NCI-H146 (cell line): ENCODE results near the gene GFRA4.

ENCODE experiments used
- DNase-seq: peaks from one replicate; lab custom pipeline; 2025; lab: John Stamatoyannopoulos, UW

GFRA4 gene

DNA sequence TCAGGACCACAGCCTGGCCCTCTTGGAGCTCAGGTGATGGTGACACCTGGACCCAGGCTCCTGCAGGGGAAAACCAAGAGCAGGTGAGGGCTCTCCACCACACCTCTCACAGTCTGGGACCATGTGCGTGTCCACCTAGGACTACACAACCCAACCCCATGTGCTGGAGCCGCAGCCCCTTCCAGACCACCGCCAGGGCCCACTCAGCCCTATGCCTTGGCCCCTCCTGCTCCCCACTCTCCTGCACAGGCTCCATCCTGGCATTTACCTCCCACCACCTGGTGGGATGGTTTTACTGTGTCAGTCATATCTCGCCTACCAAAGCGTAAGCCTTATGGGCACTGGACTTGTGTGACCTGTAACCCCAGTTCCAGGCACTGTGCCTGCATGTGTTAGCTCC lies 31.7 kb upstream of the GFRA4 start:
- no peak for DNase-seq

DNA sequence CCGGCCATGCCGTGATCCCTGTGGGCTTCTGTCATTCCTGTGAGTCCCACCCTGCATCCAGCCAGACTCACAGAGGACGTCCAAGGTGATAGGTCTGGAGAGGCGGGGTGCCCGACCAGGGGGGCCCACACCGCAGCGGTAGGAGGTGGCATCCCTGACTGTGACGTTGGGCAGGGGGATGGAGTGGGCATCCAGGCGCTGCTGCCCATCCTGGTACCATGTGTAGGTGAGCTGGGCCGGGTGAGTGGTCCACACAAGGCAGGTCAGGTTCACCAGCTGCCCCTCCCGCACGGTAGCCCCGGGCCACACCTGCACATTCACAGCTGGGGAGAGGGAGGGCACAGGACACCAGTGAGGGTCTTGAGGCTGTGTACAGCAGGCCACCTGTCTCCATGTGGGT lies 30.2 kb upstream of the GFRA4 start:
- DNase-seq: no peak

DNA sequence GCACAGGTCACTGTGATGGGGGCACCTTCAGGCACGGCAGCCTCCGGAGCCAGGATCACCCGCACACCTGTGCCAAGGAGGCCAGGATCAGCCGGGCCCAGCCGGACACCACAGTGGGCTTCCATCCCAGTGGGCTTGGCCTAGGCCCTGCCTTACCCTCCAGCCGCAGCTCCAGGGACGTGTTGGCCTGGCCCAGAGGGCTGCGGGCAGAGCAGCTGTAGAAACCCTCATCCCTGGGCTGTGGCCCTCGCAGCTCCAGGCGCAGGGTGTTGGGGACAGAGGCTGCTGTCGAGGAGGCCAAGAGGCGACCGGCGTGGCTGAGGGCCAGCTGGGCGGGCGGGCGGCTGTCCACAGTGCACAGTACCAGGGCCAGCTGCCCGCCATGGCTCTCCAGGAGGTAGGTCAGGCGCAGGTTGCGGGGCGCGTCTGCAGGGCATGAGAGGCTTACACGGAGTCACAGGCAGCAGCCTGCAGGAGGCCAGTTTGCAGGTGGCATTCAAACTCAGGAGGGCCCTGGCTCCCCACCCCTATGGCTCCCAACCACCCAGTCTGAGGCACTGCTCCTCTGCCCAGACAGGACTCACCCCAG lies 29.6 kb upstream of the GFRA4 start:
- no peak for DNase-seq

DNA sequence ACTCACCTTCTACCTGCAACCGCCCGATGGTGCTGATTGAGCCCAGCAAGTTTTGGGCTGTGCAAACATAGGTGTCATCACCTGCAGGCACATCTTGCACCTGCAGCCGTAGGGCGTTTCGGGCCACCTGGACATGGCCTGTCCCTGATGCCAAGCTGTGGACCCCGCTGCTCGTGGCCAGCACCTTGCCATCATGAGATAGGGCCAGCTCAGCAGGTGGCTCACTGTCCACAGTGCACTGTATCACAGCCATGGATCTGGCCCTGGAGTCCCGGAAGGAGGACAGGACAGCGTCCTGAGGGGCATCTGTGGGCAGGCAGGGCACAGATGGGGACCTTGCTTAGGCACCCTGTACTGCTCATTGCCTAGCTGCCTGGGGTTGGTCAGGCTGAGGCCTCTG lies 28.7 kb upstream of the GFRA4 start:
- DNase-seq: peak; percentile 48

DNA sequence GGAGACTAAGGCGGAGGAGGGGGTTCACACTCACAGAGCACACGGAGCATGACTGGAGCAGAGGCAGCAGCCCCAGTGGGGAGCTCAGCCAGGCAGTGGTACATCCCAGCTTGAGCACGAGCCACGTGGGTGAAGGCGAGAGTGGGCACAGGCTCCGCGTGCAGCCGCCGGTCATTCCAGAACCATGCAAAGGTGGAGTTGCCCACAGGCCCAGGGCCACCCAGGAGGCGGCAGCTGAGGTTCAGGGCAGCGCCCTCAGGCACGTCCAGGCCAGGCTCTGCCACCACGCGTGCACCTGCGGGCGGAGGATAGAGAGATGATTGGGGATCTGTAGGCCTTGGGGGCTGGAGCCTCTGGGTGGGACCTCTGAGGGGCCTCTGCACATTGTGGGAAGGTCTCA lies 28.1 kb upstream of the GFRA4 start:
- no peak for DNase-seq

DNA sequence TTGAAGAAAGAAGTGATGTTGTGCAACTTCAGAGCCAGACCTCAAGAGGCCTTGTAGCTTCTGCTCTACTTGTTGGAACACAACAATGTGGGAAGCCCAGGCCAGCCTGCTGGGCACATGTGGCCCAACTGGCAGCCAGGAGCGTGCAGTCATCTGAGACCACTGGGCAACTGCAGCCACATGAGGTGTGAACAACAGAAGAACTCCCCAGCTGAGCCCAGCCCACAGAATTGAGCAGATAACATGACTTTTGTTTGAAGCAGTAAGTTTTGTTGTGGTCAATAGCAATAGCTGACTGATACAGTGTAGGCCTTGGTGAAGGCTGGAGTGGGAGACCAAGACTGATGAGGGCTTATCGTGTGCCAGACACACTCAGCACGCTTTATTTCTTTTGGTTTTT lies 27.2 kb upstream of the GFRA4 start:
- no peak for DNase-seq

DNA sequence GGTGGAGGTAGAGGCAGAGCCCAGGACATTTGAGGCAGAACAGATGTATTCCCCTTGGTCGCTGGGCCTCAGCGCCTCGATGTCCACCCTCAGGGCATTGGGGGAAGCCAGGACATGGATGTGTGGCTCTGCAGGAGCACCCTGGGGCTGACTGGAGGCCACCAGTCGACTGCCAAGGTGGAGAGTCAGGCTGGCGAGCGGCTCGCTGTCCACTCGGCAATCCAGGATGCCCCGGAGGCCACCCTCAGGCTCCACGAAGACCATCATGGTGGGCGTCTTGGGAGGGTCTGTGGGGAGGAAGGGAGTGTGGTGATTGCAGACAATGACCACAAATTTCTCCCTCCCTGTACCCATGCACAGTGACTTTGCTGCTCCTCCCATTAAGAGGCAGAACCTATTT lies 26.8 kb upstream of the GFRA4 start:
- DNase-seq: no peak

DNA sequence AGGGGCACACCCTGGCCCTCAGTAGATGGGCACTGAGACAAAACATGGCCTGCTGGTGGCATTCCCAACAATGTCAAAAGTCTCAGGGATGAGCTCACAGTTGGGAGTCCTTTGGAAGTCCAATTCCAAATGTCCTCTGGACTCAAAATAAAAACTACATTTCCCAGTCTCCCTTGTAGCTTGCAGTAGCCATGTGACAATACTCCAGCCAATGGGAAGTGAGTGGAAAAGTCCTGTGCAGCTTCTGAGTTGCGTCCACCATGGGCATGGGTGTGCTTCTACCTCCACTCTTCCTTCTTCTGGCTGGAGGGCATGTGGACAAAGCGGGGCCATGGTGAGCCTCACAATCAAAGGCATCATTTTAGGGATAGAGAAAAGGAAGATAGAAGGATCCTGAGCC lies 24.5 kb upstream of the GFRA4 start:
- no peak for DNase-seq

DNA sequence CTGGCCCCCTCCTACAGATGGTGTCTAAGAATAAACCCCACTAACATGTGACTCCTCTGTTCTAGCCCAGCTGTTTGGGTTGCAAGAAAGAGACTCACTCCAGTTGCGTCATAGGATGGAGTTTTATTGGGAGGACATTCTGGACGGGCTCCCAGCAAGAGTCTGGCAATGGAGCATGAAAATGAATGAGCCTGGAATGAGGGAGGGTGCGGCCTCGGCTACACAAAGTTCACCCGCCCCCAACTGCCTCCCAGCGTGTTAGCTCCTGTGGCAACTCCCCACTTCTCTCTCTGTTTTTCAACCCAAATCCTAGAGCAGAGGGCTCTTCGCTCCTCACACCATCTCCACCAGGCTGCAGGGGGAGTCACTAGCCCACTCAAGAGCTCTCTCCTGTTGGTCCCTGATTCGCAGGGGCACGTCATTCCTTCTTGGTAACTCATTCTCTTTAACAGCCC lies 23.7 kb upstream of the GFRA4 start:
- no peak for DNase-seq

DNA sequence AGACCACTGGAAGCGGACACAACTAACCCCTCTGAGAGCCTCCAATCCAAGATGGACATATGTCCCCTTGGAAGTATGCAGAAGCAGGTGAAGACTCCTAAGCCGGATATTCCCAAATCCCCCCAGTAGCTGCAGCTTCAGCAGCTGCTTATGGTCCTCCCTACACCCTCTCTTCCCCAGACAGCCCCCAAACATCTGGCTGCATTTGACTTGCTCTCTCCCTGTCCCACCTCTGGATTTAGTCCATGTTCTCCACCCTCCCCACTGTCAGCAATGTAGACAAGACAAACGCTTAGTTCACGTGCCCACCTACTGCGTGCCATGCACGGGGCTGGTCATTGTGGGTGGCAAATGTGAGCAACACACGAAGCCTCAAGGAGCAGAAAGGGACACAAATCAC lies 23.2 kb upstream of the GFRA4 start:
- DNase-seq: no peak

DNA sequence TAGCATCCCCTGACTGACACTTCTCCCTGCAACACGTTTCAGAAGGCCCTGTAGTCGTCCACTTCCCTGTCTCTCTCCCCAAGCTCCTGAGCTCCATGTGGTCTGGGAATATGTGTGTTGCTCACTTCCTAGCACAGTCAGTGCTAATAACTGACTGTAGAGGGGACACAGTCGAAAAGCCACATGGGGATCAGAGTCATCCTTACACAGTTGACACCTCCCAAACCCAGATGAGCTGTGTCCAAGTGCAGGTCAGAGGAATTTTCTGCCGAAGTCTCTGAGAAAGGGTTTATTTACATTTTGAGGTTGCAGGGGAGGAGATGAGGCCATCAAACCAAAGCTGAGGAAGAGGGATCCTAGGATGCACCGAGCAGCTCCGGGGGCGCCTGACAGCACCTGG lies 22.1 kb upstream of the GFRA4 start:
- DNase-seq: no peak

DNA sequence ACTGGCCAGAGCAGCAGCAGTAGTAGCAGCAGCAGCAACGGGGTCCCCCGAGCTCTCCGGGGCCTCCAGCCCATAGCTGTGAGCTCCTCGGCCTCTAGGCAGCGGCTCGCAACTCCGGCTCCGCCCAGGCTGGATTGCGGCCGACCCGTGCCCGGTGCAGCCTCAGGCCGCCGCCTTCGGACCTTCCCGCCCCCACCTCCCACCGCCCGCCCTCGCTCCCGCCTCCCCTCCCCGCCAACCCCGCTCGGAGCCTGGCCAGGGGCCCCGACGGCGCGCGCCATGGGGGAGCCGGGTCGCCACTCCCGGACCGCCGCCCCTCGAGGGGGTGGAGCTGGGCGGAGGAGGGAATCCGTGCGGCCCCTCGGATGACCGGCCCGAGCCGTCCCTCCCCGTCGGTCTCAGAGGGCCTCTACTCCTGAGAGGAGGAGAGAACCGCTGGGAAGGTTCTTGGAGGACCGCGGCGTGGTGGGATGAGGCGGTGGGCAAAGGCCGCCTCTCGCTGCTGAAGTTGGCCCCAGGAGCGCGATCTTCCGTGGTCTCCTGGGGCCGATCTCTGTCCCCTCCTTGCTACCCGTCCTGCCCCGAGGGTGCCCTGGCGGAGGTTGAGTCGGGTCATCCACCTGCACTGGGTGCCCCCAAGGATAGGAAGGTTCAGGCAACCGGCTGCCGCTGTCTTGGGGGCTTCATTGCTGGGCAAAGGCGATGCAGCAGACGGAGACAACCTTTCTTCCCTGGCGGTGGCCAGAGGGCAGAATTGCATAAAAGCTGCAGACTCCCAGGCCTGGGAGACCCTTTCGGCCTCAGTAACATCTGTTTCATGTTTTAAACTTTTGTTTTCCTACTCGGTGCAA lies 19.0 kb upstream of the GFRA4 start, which contains the start of gene ADAM33:
TSS of gene ADAM33 (minus strand) at position 80 of the 851 bp plus-strand sequence. CDS start at position 74, 6 bp downstream.
- peak; percentile 45 for DNase-seq

DNA sequence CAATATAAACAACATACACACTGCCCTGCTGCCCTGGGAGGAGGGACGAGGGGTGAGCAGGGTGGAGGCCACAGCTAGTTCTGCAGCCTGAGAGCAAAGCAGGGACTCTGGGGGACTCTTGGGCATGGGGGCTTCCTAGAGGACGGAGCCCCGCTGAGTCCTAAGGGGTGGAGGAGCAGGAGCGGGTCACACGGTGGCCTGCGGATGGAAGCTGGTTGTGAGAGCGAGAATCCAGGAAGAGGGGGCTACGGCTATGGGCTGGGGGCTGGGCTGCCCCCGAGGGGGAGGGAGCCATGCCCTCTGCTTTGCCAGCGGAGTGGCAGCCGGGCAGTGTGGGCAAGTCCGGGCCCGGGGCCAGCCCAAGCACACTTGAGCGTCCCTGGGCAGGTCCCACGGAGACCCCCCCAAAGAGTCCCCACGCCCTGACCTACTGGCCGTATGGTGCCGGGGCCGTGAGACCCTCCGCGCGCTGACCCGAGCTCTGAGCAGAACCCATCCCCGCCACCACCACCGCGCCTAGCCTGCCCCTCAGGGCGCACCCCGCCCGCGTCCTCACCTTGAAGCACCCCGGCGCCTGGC lies 18.2 kb upstream of the GFRA4 start:
- DNase-seq: no peak

DNA sequence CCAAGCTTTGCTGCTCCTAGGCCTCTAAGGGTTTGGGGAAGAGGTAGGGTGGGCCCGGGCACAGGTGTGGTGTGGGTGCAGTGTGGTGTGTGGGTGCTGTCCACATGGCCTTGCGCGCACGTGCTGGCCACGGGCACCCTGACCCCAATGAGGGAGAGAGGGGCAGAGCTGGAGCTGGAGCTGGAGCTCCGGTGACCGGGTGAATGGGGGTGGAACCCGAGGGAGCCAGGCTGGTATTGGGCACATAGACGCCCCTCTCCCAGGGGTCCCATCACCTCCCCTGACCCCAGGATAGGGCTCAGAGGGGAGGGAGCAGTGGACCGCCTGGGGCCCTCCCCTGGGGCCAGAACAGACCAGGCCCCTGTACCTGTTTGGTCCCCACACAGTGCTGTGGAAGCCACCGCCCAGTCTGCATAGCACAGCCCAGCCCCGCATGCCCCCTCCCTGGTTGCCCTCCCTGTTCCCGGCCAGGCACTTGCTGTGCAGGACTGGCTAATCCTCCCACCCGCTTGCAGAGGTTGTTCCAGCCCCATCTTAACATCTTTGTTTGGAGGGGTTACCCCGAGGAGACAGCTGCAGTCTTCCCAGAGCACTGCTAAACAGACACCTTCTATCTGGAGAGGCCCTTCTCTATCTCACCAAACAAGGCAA lies 17.6 kb upstream of the GFRA4 start:
- no peak for DNase-seq

DNA sequence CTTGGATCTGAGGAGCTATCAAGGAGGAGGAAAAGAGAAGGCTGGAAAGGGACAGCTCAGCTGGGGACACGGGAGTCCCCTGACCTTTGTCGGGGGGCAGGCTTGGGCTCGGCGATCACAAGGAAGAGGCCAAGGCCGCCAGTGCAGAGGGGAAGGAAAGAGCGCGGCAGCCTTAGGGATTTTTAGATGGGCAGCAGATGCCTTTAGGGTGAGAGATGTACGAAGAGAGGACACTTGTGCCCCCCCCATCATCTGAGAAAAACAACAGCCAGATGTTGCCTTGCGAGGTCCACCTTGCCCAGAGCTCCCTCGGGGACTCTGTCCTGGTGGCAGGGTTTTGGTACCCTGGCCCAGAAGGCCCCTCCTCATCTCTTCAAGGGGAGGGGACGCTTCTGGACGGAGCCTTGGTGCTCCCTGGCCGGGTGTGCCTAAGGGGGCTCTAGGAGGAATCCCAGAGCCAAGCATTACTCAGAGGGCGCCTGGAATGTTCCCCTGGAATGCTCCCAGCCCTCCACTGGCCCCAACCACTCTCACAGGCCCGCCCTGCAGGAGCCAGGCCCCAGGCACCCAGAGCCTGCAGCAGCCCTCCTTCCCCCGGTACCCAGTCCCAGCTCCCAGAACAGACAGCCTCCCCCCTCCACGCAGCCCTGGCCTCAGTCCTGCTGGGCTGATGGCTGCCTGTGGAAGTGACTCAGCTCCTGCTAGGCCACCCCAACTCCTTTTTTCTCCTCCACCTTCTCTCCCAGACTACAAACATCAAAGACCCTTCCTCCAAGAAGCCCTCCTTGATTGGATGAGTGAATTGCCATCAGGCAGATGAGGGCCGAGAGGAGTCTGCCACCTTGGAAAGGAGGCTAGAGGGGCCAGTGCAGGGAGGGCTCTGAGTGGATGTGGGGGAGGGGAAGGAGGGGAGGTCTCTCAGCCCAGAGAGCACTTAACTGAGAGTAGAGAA lies 16.8 kb upstream of the GFRA4 start:
- DNase-seq: no peak

DNA sequence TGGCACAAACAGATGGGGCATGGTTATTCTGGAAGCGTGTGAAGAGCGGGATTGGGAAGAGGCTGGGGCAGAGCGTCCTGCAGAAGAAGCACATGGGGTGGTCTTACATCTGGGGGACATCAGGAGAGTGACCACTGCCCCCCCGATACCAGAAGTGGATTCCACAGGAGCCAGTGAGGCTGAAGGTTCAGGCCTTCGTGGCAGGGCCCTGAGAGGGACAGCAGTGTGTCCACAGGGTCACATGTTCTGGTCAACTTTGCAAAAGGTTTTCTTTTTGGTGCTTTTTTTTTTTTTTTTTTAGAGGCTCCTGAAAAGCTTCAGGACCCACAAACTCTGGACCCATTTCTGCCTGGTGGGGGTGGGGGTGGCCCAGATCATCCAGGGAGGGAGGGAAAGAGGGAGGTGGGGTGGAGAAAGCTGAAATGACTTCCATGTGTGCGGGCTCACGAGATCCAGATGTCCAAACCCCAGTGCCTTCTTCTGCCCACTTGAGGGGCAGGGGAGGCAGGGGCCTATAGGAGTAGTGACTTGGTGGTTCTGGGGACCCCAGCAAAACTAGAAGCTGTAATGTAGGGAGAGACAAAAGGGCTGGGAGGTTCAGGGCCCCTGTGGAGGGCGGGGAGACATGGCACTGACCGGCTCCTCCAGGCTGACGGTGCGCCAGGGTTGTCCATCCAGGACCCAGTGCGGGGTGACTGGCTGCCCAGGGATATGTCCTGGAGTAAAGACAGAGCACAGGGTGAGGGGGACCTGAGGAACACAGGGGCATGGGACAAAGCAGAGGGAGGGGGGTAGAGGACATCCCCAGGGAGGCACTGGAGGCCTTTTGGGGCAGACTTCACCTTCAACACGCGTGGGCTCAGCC lies 15.9 kb upstream of the GFRA4 start:
- DNase-seq: no peak

DNA sequence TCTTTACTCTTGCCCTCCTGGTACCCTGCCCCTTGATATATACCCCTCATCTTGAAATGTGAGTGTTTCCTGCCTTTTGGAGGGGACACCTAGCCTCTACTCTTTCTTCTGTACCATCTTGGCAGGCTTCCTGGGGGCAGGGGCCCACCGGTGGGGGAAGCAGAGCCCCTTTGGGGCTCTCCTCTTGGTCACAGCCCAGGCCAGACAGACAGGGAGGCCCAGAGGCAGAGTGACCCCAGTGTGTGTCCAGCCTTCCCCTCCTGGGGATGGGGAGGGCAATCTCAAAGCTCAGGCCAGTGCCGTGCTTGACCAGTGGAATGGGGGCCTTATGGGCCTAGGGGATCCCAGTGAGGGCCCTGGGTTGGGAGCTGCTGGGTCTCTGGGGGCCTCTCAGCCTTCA lies 15.0 kb upstream of the GFRA4 start:
- no peak for DNase-seq

DNA sequence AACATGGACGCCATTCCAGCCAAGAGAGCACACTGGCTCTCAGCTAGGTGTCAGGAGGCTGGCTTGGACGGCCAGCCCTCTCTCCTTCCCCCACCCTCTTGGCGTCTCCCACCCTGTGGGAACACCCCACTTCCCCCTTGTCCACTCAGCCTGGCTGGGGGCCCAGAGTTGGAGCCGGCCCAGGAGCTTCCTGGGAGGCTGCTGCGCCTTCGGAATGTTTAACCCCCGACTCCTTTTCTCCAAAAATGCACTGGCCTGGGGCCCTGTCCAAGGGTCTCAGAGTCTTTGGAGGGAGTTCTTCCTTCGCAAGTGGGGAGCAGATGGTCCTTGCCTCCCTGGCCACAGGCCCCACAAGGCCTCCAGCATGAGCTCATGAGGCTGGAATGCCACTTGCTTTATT lies 14.5 kb upstream of the GFRA4 start:
- DNase-seq: no peak

DNA sequence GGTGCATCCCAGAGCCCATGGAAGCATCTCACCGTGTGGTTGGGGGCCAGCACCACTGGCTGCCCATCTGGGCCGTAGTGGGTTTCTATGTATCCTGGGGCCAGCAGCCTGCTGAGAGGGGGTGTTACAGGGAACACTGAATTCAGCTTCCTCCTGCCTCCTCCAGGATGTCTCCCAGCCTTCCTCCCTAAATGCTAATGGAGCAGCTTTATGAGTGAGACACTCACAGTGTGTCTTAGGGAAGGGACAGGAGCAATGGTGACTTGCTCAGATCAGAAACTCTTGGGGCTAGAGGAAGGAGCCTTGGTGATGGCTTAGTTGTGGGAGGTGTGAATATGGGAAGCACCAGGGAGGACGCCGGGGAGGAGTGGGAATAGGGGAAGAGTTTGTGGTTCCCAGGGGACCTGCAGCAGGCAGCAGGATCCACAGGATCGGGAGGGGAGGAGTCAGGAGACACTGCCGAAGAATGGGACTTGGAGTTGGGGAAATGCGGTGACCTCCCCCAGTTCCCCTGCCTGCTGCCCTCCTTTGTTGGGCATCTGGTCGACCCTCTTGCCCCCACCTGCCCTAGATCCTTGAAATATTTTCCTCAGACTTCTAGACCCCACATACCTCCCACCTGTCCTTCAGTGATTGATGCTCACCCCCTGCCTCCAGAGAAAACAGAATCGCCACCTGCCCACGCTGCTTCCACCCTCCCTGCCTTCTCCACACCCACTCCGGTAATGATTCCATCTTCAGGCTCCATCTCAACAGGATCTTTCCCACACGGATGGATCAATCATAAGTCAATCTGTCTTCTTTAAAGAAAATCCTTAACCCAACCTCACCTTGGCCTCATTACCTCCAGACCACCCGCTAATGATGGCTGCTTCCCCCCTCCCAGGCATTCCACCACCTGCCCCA lies 12.0 kb upstream of the GFRA4 start:
- DNase-seq: no peak

DNA sequence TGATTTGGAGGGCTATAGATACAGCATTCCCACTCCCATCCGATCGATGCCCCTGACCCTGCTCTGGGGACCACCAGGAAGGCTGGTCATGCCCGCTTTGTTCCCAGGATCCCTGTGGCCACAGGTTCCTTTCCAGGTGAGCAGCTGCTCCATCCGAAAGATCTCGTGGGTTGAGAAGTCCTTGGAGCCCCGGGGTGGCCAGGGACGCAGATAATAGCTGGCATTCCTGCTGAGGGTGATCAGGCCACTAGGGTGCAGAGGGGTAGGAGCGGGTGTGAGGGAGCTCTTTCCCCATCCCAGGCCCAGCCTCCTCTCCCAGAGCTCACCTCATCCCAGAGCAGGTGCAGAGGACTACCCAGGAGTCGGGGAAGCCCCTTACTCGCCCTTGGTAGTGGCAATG lies 11.2 kb upstream of the GFRA4 start:
- DNase-seq: peak; percentile 29
